Measurements from ENCODE around the gene RNF213.

The RNF213 gene

DNA sequence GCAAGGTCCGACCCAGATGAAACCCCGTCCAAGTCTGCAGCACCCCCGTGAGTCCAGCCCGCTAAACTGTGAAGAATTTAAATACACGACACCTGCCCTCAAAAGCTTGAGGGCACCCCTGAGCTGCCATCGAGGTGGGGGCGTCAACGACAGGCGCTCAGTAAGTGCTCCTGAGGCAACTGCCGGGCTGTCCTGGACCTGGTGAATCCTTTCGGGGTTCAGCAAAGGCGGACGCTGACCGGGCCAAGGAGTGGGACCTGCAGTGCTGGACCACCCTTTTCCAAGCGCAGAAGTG is 153.8 kb downstream of the RNF213 start:
- peaks cover 7% of the 10 kb centered on the region for H3K4me1 ChIP-seq (ENCODE audit: insufficient read depth, low read length, poor library complexity, severe bottlenecking)
- 0 out of 2 replicates have a peak, but pooled peaks cover 3% of the 10 kb centered on the region for H3F3A ChIP-seq (ENCODE audit: low read depth)
- peak overlapping the region; percentile 98 for H2AFZ ChIP-seq (ENCODE audit: low read length)
- H3K9me3 ChIP-seq (ENCODE audit: insufficient read depth, low read depth, low read length) = no peaks in the 10 kb centered on the region
- H3K36me3 ChIP-seq (ENCODE audit: insufficient read depth, low read length) = no peaks in the 10 kb centered on the region
- no peaks in the 10 kb centered on the region for H3K9me2 ChIP-seq (replicated peaks; ENCODE audit: low read depth, low read length)
- H3K79me2 ChIP-seq (ENCODE audit: insufficient read depth, low read length) = peaks cover 11% of the 10 kb centered on the region; the same call in 1 of the 2 replicates
- H3K27me3 ChIP-seq (ENCODE audit: insufficient read depth, low read length, poor library complexity, severe bottlenecking) = no peaks in the 10 kb centered on the region
- TF ChIP-seq, protein P1, sequence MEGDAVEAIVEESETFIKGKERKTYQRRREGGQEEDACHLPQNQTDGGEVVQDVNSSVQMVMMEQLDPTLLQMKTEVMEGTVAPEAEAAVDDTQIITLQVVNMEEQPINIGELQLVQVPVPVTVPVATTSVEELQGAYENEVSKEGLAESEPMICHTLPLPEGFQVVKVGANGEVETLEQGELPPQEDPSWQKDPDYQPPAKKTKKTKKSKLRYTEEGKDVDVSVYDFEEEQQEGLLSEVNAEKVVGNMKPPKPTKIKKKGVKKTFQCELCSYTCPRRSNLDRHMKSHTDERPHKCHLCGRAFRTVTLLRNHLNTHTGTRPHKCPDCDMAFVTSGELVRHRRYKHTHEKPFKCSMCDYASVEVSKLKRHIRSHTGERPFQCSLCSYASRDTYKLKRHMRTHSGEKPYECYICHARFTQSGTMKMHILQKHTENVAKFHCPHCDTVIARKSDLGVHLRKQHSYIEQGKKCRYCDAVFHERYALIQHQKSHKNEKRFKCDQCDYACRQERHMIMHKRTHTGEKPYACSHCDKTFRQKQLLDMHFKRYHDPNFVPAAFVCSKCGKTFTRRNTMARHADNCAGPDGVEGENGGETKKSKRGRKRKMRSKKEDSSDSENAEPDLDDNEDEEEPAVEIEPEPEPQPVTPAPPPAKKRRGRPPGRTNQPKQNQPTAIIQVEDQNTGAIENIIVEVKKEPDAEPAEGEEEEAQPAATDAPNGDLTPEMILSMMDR (conservative IDR thresholded peaks at IDR 0.05; ENCODE audit: low read length) = no peak
- TF ChIP-seq EZH2phosphoT487 (IDR thresholded peaks at IDR 0.05; ENCODE audit: borderline replicate concordance) = no peak
- H3K4me2 ChIP-seq (ENCODE audit: low read depth, low read length, poor library complexity, severe bottlenecking) = peak overlapping the region; percentile 91
- peak overlapping the region; percentile 76 for H3K9ac ChIP-seq (ENCODE audit: low read depth, low read length, poor library complexity, severe bottlenecking)
- peaks cover 8% of the 10 kb centered on the region for H4K20me1 ChIP-seq (ENCODE audit: insufficient read depth, low read length, poor library complexity, severe bottlenecking)
- peak overlapping the region; percentile 93 for H3K4me3 ChIP-seq (ENCODE audit: low read length, poor library complexity, severe bottlenecking)

DNA sequence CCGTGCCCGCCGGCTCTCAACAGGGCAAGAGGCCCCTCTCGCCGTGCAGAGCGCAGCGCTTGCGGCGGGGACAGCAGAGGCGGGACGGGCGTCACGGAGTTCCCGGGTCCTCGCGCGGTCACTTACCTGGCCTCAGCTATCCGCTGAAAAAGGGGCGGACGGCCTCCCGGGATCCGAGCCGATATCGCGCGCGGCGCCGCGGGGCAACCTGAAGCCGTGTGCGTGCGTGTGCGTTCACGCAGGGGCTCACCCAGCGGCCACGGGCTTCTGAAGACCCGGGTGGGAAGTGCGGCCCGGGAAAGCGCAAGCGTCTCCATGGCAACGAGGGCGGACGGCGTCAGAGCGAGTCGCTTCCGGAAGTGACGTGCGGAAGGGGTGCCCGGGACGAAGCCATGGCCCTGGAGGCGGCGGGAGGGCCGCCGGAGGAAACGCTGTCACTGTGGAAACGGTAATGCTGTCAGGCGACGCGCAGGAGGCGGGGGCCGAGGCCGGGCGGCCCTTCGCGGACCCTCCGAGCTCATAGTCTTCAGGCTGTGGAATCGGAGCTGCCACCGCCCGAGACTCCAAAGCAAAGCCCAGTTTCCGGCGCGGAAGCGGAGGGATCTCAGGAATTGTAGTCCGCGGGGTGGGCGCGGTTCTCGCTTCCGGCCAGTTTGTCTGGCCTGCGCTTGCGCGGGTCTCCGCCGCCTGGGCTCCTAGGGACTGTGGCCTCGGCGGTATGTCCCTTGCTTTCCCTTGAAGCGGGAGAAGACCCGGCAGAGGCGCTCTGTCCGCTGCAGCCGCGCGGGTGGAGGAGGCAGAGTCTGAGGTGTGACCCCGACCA is 154.4 kb downstream of the RNF213 start, which contains the start of gene ENDOV:
Gene ENDOV (plus strand): TSS at position 365 of the 823 bp plus-strand sequence. CDS start 28 bp downstream, at position 393.
- Histone ChIP-seq H3K36me3 (ENCODE audit: insufficient read depth, low read length) (no peaks in the 10 kb centered on the region), H2AFZ (ENCODE audit: low read length) (peak within 1 kb of the TSS; percentile 98), H3K9me3 (ENCODE audit: insufficient read depth, low read depth, low read length) (no peaks in the 10 kb centered on the region), H3K4me3 (ENCODE audit: low read length, poor library complexity, severe bottlenecking) (peak within 1 kb of the TSS; percentile 93), H3K4me2 (ENCODE audit: low read depth, low read length, poor library complexity, severe bottlenecking) (peak within 1 kb of the TSS; percentile 91), H4K20me1 (ENCODE audit: insufficient read depth, low read length, poor library complexity, severe bottlenecking) (peaks cover 8% of the 10 kb centered on the region), H3K79me2 (ENCODE audit: insufficient read depth, low read length) (peaks cover 11% of the 10 kb centered on the region; the same call in 1 of the 2 replicates), H3K9me2 (replicated peaks; ENCODE audit: low read depth, low read length) (no peaks in the 10 kb centered on the region), H3K4me1 (ENCODE audit: insufficient read depth, low read length, poor library complexity, severe bottlenecking) (peaks cover 7% of the 10 kb centered on the region), H3K27me3 (ENCODE audit: insufficient read depth, low read length, poor library complexity, severe bottlenecking) (no peaks in the 10 kb centered on the region), H3K9ac (ENCODE audit: low read depth, low read length, poor library complexity, severe bottlenecking) (peak within 1 kb of the TSS; percentile 76), H3F3A (ENCODE audit: low read depth) (0 out of 2 replicates have a peak, but pooled peaks cover 3% of the 10 kb centered on the region)
- TF ChIP-seq, protein P1 (conservative IDR thresholded peaks at IDR 0.05; ENCODE audit: low read length) = no peak
- TF ChIP-seq EZH2phosphoT487 (IDR thresholded peaks at IDR 0.05; ENCODE audit: borderline replicate concordance) = no peak

DNA sequence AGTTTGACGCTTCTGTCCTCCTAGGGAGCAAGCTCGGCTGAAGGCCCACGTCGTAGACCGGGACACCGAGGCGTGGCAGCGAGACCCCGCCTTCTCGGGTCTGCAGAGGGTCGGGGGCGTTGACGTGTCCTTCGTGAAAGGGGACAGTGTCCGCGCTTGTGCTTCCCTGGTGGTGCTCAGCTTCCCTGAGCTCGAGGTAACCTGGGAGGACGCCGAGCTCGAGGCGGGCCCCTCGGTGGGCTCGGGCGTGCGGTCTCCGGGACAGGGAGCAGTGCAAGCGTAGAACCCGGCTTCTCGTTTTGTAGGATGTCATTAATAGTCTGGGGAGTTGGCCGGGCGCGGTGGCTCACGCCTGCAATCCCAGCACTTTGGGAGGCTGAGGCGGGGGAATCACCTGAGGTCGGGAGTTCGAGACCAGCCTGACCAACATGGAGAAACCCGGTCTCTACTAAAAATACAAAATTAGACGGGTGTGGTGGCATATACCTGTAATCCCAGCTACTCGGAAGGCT is 155.0 kb downstream of the RNF213 start:
- no peaks in the 10 kb centered on the region for H3K36me3 ChIP-seq (ENCODE audit: insufficient read depth, low read length)
- no peaks in the 10 kb centered on the region for H3K9me3 ChIP-seq (ENCODE audit: insufficient read depth, low read depth, low read length)
- peaks cover 7% of the 10 kb centered on the region for H3K4me1 ChIP-seq (ENCODE audit: insufficient read depth, low read length, poor library complexity, severe bottlenecking)
- H3K4me3 ChIP-seq (ENCODE audit: low read length, poor library complexity, severe bottlenecking) = peak overlapping the region; percentile 93
- H3K4me2 ChIP-seq (ENCODE audit: low read depth, low read length, poor library complexity, severe bottlenecking) = peak overlapping the region; percentile 91
- peak overlapping the region; percentile 98 for H2AFZ ChIP-seq (ENCODE audit: low read length)
- H3K27me3 ChIP-seq (ENCODE audit: insufficient read depth, low read length, poor library complexity, severe bottlenecking) = no peaks in the 10 kb centered on the region
- 0 out of 2 replicates have a peak, but pooled peaks cover 3% of the 10 kb centered on the region for H3F3A ChIP-seq (ENCODE audit: low read depth)
- TF ChIP-seq, protein P1 (conservative IDR thresholded peaks at IDR 0.05; ENCODE audit: low read length) = no peak
- TF ChIP-seq EZH2phosphoT487 (IDR thresholded peaks at IDR 0.05; ENCODE audit: borderline replicate concordance) = no peak
- H3K79me2 ChIP-seq (ENCODE audit: insufficient read depth, low read length) = peaks cover 11% of the 10 kb centered on the region; the same call in 1 of the 2 replicates
- H3K9me2 ChIP-seq (replicated peaks; ENCODE audit: low read depth, low read length) = no peaks in the 10 kb centered on the region
- H3K9ac ChIP-seq (ENCODE audit: low read depth, low read length, poor library complexity, severe bottlenecking) = peak overlapping the region; percentile 76
- H4K20me1 ChIP-seq (ENCODE audit: insufficient read depth, low read length, poor library complexity, severe bottlenecking) = peaks cover 8% of the 10 kb centered on the region
